Astrocyte of the spinal cord (primary cell): Measurements from ENCODE around the gene CCDC170.
"Not testable (repeated sequence)": the region's sequence is repeated elsewhere in the genome, so short reads cannot be mapped to it uniquely, and the experiment has no call there.

Experiments
- DNase-seq: peaks from one replicate; pipeline ENCODE4 v3.0.0; 2011; ENCODE audit warnings: low read depth, low spot score
- H3K4me3 ChIP-seq: 2 replicates; pipeline ENCODE4 v1.5.1; 2011; ENCODE audit warnings: low read depth, mild to moderate bottlenecking, low read length, moderate library complexity
- in situ Hi-C: cut with HindIII; loops from 2 replicates; pipeline ENCODE4 v1.10.0; 2017; ENCODE audit warnings: low sequenced_read_pairs
- TF ChIP-seq, protein P1 (sequence below): IDR thresholded peaks from 2 replicates; pipeline ENCODE4 v1.5.1; 2012; ENCODE audit warnings: low read depth, mild to moderate bottlenecking, low read length, inconsistent platforms

Gene CCDC170

GRCh38 chr6:151537556-151537955, 43.7 kb downstream of the CCDC170 start:
- no peak for DNase-seq
- H3K4me3 ChIP-seq: no peak overlapping the region
- in situ Hi-C loops: no loop called here
- TF ChIP-seq, protein P1, sequence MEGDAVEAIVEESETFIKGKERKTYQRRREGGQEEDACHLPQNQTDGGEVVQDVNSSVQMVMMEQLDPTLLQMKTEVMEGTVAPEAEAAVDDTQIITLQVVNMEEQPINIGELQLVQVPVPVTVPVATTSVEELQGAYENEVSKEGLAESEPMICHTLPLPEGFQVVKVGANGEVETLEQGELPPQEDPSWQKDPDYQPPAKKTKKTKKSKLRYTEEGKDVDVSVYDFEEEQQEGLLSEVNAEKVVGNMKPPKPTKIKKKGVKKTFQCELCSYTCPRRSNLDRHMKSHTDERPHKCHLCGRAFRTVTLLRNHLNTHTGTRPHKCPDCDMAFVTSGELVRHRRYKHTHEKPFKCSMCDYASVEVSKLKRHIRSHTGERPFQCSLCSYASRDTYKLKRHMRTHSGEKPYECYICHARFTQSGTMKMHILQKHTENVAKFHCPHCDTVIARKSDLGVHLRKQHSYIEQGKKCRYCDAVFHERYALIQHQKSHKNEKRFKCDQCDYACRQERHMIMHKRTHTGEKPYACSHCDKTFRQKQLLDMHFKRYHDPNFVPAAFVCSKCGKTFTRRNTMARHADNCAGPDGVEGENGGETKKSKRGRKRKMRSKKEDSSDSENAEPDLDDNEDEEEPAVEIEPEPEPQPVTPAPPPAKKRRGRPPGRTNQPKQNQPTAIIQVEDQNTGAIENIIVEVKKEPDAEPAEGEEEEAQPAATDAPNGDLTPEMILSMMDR: no peak

- DNase-seq: peak; percentile 8
Observed at GRCh38 chr6:151539506-151540268, 45.9 kb downstream of the CCDC170 start.

GRCh38 chr6:151544453-151544852, 50.6 kb downstream of the CCDC170 start:
- DNase-seq: no peak
- in situ Hi-C loops: no loop called here
- H3K4me3 ChIP-seq: no peak overlapping the region
- TF ChIP-seq, protein P1: no peak

More at GRCh38 chr6:151539506-151540268, 45.9 kb downstream of the CCDC170 start:
- TF ChIP-seq, protein P1: no peak
- no peak overlapping the region for H3K4me3 ChIP-seq
- in situ Hi-C loops: no loop called here

DNA sequence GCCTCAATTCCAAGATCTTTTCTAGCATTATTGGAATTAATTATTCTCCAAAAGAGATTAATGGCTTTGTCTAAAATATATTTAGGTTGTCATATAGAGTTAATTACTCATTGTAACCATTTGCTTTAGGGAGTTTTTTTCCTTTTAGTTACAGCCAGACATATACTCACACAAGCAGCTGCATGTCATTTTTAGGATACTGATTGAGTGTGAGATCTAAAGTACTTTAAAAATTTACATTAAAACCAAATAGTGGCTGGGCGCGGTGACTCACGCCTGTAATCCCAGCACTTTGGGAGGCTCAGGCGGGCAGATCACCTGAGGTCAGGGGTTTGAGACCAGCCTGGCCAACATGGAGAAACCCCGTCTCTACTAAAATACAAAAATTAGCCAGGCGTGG, 51.1 kb downstream of the CCDC170 start:
- DNase-seq, in situ Hi-C loops, H3K4me3 ChIP-seq: not testable (repeated sequence)

- in situ Hi-C loops: no loop called here
- TF ChIP-seq, protein P1: peak; percentile 6
- H3K4me3 ChIP-seq: no peak overlapping the region
- DNase-seq: no peak
Observed at GRCh38 chr6:151546941-151547659, 53.3 kb downstream of the CCDC170 start.

DNA sequence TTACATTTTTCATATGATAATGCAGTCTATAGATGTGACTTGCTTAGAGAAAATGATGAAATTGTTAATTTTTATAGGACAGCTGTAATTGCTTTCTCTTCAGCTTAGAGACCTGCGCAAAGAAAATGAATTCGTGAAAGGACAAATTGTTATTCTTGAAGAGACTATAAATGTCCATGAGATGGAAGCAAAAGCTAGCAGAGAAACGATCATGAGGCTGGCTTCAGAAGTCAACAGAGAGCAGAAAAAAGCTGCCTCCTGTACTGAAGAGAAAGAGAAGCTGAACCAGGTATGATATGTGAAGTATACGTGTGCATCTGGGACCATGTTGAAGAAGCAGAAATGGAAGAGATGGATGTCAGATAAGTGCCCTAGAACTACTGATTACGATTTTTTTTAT, 54.4 kb downstream of the CCDC170 start:
- no peak for DNase-seq
- no peak overlapping the region for H3K4me3 ChIP-seq
- in situ Hi-C loops: no loop called here
- TF ChIP-seq, protein P1: no peak

GRCh38 chr6:151549790-151550189, 56.0 kb downstream of the CCDC170 start:
- in situ Hi-C loops: no loop called here
- H3K4me3 ChIP-seq: no peak overlapping the region
- TF ChIP-seq, protein P1: no peak
- no peak for DNase-seq
